GM18909 (cell line): Measurements from ENCODE around the gene ZPR1.
"Not testable (repeated sequence)": the region's sequence is repeated elsewhere in the genome, so short reads cannot be mapped to it uniquely, and the experiment has no call there.

ENCODE experiments used
- ATAC-seq: cut with Tn5 transposase; IDR thresholded peaks from one replicate; pipeline ENCODE4 v1.9.1; 2021; ENCODE audit warnings: mild to moderate bottlenecking; ENCODE audit not compliant: unreplicated experiment, poor library complexity

The ZPR1 gene

GRCh38 chr11:116773203-116774097 lies 14.4 kb downstream of the ZPR1 start:
- peak; percentile 40 for ATAC-seq

DNA sequence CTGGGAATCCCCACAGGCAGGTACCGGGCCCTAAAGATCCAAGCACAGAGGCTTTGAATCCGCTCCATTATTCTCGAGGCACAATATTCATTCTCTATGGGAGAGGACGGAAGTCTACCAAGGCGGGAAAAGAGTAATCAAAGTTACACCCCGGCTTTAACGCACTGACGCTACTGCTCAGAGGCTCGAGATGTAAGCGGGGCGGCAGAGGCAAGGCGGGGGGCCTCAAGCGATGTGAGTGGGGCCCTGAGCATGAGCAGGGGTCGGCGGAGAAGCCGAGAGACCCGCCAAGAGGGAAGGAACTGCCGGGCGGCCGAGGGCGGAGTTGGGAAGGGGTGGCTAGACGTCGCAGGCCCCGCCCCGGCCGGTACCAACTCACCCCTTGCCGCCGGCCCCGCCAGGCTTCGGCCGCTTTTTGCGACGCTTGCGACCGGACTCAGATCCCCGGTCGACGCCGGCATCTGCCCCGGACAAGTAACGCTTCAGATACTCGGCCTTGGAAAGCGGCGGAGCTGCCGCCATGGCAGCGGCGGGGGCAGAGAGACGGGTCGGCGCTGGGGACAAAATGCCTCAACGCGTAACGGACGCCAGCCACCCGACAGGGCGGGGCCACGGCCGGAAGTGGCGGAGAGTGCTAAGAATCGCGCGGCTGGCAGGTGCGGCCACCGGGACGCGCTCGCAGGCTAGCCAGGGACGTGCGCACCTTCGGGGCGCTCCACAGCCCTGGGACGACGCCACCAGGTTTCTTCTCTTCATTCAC lies 15.2 kb downstream of the ZPR1 start, which contains the start of gene BUD13:
Gene BUD13, minus strand, starts transcription at position 545 of the 760 bp plus-strand sequence. Its CDS starts 23 bp downstream, at position 522.
- peak; percentile 87 for ATAC-seq

DNA sequence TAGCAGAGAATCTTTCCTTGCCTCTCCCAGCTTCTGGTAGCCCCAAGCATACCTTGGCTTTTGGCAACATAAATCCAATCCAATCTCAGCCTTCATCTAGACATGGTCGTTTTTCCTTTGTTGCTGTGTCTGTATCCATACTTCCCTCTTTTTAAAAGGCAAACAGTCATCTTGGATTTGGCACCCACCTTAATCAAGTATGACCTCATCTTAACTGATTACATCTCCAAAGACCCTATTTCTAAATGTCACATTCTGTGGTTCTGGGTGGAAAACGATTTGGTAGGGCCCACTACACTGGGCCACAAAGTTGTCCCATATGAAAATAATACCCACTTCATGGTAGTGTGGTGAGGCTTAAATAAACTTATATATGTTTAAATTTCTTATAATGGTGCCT lies 15.9 kb downstream of the ZPR1 start:
- no peak for ATAC-seq

- ATAC-seq: no peak
Measured at GRCh38 chr11:116762132-116762531, 25.7 kb downstream of the ZPR1 start.

- not testable (repeated sequence) for ATAC-seq
Measured at GRCh38 chr11:116756044-116756443, 31.8 kb downstream of the ZPR1 start.

GRCh38 chr11:116750070-116750718 lies 37.6 kb downstream of the ZPR1 start:
- no peak for ATAC-seq

DNA sequence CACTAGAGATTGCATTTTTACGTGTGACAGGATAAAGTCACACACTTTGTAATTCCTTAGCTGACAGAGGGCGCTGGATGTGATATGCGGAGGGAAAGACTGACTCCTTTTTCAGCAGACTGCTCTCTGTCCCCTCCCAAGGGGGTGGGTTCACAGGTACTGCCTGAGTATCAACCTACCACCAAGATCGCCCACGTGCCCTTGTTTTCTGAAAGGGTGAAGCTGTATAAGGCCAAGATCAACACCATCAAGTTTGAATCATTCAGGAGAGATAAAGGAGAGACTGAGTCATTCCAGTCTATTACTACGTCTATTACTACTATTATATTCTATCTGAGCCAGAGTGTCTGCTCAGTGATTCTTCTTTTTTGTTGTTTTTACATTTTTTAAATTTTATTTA lies 45.7 kb downstream of the ZPR1 start:
- ATAC-seq: no peak

- no peak for ATAC-seq
Measured at GRCh38 chr11:116740741-116741140, 47.1 kb downstream of the ZPR1 start.

DNA sequence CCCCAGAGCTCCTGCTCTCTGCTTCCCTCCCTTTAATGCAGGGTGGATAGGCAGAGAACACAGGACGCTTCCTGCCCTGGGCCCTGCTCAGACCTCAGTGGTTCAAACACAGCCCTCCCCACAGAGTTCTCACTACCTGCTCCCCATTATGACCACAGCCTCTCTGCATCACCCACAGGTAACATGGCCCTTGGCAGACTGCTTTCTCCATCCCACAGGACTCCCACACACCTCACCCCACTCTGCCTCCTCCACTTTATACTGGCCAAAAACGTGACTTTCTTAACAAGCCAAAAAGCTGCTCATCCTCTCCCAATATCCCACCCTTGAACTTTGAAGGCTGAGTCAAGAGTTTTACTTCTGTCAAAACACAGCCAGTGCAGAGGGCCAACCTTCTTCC lies 48.8 kb downstream of the ZPR1 start:
- no peak for ATAC-seq

GRCh38 chr11:116736763-116737162 lies 51.1 kb downstream of the ZPR1 start:
- no peak for ATAC-seq

- ATAC-seq: no peak
Measured at GRCh38 chr11:116733969-116734508, 53.8 kb downstream of the ZPR1 start.

GRCh38 chr11:116733043-116733755 lies 54.6 kb downstream of the ZPR1 start:
- ATAC-seq: peak; percentile 13

DNA sequence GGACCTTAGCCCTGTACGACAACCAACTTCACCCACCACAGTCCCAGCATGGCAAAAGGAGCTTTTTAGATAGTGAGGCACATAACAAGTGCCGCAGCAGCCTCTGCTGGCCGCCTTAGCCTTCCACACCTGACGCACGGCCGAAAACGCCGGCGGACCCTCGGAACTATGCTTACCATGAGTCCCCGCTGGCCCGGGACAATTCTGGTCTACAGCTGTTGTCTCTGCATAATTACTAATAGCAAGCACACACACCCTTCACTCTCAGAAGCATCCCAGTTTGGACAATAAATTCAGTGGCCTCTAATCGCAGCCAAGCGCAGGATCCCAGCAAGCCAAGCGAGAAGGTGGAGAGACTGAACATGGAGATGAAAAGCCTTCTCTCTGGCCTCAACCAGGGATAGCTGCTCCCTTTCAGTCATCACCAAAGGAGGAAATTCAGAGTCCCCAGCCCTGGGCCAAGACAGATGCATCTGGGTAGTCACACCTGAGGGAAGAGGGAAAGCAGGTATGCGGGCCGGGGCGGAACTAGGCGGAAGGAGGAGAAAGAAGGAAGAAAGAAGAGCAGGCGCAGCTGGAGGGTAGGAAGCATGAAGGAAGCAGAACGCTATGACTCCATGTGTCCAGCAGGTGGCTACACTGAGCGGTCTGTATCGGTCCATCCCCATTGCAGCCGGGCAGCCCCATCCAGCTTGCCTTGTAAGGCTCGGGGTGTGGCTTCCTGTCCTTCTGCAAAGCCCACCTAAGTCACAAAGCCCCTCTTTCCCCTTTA lies 55.4 kb downstream of the ZPR1 start:
- ATAC-seq: peak; percentile 75

DNA sequence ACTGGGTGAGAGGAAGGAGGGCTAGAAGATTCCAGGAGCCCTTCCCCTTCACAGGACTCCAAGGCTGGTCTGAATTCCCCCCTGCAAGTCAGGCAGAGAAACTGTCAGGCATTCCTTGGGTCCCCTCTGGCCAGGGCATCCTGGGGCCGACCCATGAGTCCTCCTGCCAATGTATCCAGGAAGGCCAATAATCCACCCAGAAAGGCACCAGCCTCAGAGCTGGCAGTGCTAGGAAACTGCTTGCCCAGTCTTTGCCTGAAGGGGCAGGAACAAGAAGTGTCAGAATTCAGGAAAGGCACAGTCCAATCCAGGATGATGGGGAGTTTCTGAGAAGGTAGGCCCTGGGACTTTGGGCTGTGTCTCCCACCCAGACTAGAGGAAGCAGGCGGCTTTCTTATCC lies 56.0 kb downstream of the ZPR1 start:
- ATAC-seq: no peak

DNA sequence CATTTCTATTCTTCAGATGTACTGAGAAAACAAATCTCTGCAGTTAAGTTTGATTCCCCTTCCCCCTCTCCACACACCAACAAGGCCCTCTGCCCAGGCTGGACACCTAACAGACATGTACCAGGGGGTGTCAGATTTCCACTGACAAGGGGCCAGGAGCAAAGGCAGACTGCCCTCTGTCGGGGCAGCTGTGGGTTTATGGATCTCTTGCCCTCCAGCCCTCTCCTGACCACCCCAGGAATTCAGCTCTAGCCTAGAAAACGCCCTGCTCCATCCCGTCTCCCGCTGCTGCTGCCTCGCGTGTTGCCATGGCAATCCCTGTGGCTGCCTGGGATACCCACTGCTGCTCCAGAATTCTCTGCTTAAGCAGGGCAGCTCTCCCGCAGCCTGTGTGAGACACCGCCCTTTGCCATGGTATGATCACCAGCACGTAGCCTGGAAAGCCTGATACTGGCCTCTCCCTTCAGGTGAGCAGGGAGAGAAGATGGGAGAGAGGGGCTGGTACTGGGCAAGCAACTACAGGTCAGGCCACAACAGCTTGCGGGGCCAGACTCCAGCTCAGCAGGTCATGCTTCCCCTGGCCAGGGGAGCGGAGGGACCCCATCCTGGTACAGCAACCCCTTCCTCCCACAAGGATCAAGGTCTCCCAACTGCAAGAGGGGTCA lies 56.6 kb downstream of the ZPR1 start:
- ATAC-seq: no peak

- ATAC-seq: no peak
Measured at GRCh38 chr11:116730601-116731000, 57.2 kb downstream of the ZPR1 start.

- no peak for ATAC-seq
Measured at GRCh38 chr11:116730241-116730561, 57.6 kb downstream of the ZPR1 start.

DNA sequence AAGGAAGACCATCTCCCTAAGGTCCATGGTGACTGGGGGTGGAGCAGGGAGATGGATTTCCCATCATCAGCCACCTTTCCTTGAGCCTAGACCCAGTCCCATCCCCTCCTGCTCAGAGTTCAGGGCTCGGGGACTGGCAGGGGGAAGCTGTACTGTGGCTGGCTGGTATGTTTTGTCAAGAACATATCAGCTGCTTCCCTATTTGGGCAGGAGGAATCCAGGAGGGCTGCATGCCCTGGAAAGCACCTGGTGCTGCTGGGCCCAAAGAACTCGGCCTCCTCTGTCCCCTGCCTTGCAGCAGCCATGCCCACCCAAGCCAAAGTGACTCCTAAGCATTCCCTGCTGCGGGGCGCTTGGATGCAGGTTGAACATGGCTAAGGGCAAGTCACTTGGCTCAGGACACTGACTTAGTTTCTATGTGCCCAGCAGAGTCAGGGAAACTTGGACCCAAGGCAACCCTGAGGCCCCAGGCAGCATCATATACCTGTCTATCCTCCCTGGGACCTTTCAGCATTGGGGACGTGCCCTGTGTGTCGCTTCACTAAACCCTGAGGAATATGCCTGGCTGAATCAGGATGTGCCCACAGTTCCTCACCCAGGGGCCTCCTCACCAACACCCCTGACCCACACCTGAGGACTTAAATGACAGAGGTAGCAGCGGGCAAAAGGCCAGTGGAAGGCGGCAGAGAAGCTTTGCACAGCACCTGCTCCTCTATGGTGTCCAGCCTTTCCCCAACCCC lies 58.2 kb downstream of the ZPR1 start:
- no peak for ATAC-seq
